CD4-positive, alpha-beta T cell treated with Interleukin-6 for 4 hours (primary cell): Measurements from ENCODE around the gene ONECUT2.
"Not testable (repeated sequence)": the region's sequence is repeated elsewhere in the genome, so short reads cannot be mapped to it uniquely, and the experiment has no call there.

Source experiments
- DNase-seq: peaks from one replicate; pipeline ENCODE4 v3.0.0-alpha.2; 2020; ENCODE audit warnings: mixed read lengths

Gene ONECUT2

DNA sequence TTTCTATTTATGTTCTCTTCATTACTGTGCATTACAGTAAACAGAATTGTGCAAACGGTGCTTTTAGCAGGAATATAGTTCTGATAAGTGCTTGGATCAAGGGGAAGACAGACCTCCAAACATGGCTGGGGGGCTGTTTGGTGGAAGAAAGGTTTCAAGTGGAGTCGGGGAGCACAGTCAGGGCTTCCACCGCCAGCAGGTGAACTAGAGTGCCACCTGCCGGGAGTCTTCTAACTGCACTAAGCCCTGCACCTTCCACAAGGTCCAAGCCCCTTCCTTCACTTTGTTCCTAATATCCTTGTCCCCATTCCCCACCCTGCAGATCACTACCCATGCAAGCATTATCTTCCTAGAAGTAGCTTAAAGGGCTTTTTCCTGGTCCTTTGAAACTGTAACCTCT is 11.1 kb downstream of the ONECUT2 start:
- no peak for DNase-seq

DNA sequence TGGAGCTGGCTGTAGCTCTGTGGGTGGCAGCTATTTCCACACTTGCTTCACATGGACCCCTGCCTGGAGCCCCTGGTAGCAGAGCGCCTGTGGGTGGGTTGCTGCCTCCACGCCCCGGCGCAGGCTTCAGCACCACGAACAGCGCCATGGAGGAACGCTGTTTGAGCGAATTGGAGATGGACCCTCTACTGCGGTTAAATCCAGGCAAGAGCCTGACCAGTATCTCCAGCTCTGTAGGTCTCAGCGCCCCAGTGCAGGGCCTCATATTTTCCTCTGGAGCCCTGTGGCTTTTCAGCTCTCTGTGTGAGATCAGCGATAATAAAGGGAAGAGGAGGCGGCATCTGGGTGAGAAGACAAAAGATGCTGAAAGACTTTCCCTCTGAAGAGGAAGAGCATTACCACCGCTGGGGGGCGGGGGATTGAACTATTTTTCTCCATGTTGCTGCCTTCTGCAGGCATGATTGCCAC is 12.0 kb downstream of the ONECUT2 start:
- no peak for DNase-seq

DNA sequence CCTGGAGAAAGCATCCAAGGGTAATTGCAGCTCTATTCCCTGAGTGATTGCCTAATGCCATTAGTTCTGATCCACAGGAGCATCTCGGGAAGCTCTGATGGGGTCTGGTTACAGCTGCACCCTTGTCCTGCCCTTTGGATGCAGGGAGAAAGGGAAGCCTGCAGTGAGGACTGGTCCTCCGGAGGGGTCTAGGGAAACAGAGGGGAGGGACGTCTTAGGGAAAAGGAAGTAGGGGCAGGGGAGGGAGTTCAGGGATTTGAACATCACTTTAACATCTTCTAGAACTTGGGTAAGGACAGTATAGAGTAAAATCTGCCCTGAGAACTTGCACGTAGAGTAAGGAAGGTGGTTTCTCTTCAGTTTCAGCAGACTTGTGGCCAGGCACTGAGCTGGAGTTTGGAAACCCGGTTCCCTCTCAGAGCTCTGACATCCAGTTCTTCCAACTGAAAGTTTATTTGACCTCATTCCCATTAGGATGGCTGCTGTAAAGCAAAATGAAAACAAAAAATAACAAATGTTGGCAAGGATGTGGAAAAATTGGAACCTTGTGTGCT is 20.5 kb downstream of the ONECUT2 start:
- no peak for DNase-seq

DNA sequence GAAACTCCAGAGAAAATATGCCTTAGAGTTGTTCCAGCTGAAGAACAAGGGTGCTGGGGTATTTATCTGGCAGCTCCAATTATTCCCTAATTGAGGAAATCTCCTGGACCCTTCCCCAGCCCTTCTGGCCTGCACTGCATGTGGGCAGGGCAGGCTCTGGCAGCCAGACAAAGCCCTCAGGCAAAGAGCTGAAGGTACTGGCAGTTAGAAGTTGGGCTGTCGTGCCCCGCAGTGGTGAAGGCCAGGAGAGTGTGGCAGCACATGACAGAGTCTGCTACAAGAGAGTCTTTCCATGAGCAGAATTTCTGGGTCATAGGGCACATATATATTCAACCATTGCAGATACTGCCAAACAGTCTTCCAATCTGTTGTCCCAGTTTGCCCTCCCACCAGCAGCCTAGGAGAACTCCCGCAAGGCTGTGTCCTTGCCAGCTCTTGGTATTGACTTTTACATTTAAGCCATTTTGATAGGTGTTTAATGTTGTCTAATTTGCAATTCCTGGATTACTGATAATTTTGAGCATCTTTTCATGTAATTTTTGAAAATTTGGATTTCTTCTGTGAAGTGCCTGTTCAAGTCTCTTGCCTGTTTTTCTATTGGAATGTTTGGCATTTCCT is 26.6 kb downstream of the ONECUT2 start:
- no peak for DNase-seq

DNA sequence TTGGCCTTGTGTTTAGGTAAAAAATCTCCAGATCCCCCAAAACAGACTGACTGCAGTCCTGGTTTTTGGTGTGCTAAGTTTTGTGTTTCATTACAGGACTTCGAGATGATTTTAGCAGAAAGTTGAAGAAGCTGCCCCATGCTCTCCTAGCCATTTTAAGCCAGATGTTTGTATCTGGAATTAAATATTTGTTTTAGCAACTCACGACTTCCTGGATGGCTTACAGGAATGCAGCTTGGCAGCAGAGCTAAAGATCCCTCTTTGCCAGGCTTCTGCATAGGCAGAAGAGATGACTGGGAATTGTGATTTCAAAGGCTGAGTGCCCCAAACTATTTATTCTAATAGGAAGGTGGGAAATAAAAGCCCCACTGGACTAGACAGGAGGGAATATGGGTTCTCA is 31.1 kb downstream of the ONECUT2 start:
- DNase-seq = no peak

DNA sequence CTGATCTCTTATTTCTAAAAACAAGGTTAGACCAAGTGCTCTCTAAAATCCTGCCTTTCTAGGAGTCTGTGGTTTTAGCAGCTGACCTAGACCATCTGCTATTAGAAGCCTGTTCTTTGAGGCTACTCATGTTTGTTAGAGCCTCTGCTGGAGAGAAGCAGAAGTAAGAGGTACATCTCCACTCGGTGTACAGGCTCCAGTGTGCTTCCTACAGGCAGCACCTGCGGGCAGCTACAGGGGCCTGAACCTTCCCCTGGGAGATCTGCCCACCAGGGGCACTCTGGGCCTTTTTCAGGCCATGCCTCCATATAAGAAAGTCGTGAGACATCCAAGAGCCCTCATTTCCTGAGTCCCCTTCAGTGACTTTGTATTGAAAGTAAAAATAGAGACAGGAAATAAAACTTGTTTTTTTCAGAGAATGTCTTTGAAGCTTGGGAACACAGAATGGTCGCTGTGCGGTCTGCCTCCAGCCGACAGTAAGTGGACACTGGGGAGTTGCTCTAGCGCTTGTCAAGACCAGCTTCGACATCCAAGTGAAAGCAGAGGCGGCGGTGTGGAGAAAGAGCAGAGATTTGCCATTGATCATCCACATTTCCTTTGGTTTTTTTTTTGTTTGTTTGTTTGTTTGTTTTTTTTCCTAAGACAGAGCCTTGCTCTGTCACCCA is 31.7 kb downstream of the ONECUT2 start:
- no peak for DNase-seq

DNA sequence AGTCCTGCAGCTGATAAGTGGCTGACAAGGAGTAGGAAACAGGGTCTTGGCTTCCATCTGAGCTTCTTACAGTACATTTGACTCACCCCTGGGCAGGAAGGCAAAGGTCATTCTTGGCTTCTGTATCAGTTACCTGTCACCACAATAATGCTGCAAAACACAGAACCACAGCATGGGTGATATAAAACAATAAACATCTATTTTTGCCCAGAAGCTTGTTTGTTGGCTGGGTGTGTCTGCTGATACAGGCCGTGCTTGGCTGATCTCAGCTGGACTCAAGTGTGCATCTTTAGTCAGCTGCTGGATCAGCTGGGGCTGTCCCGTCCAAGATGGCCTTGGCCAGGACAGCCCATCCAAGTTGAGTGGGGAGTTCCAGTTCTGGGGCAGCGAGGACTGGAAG is 34.7 kb downstream of the ONECUT2 start:
- DNase-seq = no peak

DNA sequence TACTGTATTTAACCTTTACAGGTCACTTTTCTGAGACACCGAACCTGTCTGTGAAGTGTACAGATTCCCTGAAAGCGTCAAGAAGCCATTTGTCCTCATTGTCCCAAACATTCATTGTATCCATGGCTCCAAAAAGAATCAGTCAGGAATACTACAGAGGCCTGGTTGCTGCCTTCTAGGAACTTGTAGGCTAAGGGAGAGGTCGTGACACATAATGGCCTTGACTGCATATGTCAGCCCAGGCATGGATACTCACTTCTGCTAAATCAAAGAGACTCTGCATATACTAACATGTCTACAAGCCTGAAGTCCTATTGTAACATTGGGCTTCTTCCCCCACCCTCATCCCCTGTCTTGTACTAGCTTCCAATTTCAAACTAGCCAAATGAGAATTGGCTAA is 40.2 kb downstream of the ONECUT2 start:
- no peak for DNase-seq

DNA sequence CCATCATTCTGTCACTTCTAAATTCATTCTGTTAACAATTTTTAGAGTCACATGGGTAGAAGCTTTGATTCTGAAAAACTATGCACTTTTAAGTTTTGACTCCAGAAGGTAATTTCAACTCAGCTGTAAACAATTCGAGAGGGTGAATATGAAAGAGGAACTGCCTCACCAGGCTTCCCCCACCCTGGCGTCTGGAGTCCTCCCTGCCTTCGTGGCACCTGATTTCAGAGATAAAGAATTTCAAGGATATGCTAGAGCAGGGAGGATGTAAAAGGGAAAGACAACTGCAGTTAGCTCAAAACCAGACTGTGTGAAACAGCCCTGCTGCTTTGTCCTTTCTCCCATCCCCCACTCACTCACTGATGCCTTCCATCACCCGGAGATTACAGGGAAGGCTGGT is 40.7 kb downstream of the ONECUT2 start:
- no peak for DNase-seq

DNA sequence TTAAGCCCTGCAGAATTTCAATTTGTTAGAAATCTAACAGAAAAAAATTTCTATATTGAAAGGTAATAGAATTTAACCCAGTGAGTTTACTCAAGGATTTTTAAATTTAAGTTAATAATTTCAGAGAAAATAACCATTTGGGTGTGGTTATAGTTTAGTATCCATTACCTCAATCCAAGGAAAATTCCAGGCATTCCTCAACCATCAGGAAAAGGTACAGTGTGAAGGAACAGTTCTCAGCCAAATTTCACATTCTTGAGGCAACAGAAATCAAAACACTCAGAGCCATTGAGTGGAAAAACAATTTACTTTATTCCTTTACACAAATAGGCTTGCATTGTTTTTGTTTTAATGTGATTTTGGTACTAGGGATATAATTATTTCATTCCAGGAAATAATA is 45.6 kb downstream of the ONECUT2 start:
- DNase-seq = no peak

DNA sequence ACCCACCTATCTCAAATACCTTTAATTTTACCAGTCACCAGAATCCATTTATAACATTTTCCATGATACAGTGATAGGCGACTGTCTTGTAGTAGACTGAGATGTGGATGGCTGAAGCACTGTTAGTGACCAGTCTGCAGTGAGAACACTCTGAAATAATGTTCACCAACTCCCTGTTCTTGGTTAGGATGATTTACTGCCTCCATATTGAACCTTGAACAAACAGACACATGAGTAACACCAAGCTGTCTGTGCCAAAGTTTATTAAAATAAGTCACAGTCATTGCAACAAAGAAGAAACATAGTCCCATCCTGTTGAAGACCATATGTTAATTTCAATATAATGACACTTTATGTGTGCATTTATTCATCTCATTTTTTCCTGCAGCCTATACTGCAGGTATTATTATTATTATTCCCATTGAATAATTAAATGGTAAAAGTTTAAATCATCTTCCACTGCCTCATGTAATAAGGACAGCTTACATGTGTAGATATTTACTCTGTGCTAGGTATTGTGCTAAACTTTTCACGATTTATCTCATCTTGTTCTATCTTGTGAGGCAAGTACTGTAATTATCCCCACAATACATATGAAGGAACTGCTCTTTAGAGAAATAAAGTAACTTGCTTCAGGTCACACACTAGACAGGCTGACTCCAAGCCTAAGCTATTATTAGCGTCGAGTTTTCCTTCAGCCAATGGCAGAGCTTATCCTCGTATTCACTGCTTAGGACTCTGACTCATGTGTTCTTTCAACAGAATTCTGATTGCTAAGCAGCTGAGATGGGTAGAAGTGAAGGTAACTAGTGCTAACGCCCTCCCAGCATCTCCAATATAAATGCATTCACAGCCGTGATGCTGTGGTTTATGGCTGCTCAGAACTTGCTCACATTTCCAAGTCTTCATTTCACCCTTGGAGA is 62.5 kb downstream of the ONECUT2 start:
- DNase-seq = no peak

DNA sequence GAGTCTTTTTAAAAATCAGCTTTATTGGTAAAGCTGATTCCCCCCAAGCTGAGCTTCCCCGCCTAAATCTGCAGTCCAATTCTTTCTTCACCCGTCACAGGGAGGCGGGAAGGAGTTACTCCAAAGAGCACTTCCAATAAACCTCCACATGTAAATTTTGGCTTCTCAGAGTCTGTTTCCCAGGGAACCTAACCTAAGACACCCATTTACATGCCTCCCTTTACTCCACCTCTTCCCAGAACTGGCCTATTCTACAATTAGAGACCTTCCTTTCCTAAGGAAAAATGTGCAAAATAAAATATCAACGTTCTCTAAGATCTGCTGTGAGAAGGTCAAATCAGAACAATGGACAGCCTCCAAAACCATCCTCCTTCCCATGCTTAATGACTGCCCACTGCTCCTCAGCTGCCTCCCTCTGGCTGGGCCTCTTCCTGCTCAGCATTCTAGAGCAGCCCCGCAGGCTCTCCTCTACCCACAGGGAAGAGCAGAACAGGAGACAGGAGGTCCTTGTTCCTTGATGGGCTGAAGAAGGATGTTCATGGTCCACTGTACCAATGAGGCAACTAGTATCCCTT is 63.6 kb downstream of the ONECUT2 start:
- DNase-seq = no peak

DNA sequence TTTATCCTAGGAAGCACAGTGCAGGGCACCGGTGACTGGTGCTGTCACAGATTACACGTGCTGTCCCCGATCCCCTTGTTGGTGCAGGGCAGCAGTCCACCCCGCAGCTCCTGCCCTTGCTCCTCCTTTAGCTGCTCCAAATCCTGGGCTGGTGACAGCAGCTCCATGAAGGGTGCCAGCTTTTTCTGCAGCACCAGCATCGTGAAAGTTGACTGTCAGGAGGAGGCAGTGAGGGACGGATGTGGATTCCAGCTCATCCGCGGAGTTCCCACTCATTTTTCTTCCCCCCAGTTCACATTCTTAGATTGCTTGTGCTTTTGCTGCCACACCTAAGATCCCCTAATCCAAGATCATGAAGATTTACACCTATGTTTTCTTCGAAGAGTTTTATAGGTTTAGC is 67.5 kb downstream of the ONECUT2 start:
- DNase-seq = no peak

DNA sequence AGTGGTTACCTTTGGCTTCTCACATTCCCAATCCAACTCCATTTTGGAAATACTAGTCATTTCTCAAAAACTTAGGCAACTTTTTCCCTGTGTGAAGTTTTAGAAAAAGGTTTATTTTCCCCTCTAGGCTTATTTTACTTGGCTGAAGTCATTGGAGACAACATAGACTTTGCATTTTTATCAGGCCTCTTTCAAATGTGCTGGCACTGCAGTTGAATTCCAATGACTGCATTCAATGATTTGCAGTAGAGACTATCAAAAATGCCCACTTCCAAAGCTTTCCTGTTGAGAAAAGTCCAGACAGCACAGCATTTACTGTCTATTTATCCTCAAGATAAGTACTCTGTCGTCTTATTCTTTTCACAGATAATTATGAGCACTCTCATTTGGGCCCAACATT is 70.1 kb downstream of the ONECUT2 start:
- DNase-seq = no peak

DNA sequence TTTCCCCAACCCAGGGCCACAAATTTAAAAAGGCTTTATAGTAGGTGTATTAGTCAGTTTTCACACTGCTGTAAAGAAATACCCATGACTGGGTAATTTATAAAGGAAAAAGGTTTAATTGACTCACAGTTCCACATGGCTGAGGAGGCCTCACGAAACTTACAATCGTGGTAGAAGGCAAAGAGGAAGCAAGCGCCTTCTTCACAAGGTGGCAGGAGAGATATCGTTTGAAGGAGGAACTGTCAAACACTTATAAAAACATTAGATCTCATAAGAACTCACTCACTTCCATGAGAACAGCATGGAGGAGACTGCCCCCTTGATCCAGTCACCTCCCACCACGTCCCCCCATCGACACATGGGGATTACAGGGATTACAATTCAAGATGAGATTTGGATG is 80.9 kb downstream of the ONECUT2 start:
- DNase-seq = no peak

DNA sequence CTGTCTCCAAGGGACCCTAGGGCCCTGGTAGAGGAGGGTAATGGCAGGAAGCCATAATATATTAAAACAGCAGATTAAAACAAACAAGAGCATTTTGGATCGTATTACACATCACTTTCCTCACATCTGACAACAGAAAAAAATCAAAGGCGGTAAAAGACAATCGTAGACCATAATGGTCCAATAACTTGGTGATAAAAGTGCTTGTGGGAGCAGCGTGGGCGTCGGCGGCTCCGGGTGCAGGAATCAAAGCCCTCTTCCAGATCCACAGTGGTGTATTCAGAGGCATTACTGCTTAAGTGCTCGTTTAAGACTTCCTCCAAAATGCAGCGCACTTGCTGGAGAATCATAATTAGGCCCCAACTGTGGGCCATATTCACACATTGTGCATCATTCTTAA is 83.4 kb downstream of the ONECUT2 start:
- no peak for DNase-seq

DNA sequence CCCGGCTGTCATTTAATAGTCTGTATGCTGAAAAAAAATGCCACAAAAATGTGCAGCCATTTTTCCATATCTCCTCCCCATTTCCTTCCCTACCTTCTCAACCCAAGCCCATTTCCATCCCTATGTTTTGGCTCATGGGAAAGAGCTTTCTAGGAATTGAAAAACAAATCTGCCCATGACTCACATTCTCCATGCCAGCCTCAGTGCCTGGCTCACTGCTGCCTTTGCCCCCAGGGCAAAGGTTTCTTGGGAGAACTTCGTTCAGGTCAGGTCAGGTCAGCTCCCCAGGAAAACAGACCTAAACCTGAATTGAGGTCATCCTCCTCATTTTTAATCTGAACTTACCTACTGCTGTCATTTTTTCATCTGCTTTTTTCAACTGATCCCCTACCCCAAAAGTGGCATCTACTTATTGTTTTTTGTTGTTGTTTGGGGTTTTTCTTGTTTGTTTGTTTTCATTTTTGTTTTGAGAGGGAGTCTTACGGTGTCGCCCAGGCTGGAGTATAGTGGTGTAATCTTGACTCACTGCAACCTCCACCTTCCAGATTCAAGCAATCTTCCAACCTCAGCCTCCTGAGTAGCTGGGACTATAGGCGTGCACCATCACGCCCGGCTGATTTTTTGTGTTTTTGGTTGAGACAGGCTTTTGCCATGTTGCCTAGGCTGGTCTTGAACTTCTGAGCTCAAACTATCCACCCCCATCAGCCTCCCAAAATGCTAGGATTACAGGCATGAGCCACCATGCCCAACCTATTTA is 84.7 kb downstream of the ONECUT2 start:
- no peak for DNase-seq

DNA sequence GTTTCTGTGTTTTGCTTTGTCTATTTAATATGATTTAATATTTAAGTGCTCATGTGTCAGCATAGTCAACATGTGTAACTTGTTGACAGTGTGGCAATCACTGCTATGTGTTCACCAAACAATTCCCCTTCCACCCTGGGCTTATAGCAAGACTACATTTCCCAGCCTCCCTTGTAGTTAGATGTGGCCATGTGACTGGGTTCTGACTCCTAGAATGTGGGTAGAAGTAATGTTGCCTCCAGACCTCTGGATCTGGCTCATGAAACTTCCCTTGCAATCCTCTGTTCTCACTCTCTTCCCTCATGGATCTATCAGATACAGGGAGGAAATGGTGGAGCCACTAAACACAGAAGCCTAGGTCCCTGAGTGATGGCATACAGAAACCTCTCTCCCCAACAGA is 87.2 kb downstream of the ONECUT2 start:
- DNase-seq = not testable (repeated sequence)

DNA sequence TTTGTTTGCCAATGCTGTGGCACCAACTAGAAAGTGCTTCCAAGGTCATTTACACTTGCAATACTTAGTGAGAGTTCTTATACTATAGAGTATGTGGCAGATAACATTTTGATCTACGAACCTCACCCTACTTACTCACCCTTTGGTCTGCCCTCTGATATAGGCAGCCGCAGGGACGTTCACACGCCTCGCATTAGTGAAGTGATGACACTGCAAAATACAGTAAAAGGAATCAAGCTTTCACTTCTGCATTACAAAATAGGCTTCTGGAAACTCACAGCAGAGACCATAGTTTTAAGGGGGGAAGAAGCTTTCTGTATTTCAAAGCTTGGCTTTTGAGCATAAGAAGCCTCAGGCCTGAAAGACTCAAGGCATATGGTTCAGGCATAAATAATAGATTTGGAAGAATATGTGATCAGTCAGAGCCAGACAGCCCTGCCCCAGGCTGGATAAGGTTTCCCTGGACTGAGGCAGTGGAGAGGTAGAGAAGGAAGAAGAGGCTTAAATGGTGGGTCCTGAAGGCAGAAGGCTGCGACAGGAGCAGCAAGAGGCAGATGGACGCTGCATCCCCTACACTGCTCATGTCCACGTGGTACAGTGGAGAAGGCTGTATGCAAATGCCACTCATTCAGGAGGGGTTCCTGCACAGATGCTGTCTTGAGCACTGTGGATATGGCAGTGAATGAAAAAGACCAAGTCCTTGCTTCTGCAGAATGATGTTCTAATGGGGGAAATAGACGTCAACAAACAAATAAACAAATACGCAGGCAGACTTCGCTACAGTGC is 88.2 kb downstream of the ONECUT2 start:
- no peak for DNase-seq

DNA sequence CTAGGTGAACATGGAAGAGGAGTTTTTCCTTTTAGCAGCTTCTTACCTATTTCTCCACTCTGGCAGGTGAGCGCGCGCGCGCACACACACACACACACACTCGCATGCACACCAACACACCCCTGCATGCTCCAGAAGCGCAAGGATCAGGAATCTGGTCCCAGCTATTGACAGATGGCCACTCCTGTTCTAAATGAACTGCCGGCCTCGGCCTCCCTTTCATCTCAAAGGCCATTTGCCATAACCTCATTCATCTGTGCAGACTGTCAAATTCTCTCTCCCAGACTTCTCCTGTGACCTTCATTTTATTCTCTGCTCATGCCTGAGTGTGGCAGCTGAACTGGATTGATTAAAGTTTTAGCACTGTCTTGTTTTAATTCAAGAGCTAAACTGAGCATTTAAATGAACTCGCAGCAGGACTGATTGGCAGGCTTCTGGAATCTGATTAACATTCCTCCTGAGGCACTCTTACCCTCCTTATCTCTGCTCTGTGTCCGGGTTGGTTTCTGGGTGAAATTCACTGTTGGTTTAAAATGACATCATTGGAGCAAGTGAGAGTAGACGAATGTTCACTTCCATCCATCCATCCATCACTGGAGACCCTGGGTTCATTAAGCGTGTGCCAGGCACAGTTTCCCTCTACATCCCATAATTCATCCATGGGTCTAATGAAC is 92.5 kb downstream of the ONECUT2 start:
- DNase-seq = no peak

DNA sequence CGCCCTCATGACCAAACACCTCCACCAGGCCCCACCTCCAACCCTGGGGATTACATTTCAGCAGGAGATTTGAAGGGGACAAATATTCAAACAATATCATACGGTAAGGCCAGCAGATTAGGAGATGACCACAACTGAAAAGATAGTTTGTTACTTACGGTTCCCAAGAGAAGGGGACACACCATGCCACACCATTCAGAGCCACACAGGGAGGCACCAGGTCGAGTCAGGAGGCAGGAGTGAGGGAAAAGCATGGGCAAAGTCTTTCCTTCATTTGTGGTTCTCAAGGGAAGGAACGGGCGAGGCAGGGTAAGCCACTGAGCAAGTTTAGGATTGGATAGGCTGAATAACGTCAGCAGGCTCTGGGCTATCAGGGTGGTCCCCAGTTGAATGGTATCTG is 94.0 kb downstream of the ONECUT2 start:
- no peak for DNase-seq
